ENCODE data around the gene NUP160. TPM values are rescaled to one million over a fixed set of nuclear protein-coding genes. Genes with fewer than 3 reads are reported as not detected.
A peak's percentile ranks its signal among the peaks of the same experiment; 100 is the strongest.

NUP160 gene
- total RNA-seq, 1 donor from 2014 or later: 42.8 TPM

DNA sequence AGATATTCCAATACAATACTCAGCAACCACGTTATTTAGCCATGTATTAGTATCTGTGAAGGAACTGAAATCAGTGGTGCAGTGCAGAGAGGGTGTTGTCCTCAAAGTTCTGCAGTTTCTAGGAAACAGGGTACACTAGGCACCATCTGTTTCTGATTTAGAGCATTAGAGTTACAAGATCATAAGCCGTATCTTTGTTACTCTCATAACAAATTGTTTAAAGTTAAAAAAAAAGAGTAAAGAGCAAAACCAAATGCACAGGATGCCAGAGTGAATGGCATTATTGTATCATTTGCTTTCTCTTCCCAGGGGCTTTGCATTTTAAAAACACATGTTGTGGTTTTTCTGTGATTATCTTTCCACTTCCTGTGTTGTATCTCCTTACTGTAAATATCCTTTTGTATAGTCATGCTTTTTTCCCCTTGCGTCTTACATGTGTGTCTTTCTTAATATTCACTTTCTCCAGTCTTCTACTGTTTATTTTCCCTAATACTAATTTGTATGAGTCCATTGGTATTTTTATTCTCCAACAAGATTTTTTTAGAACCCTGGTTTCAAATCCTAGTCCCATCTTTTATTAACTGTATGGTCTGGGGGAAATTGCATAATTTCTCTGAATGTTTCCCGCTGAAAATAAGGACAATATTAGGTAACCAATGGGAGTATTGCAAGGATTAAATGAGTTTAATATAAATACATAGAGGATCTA, 15.2 kb upstream of the NUP160 start:
- Histone ChIP-seq H3K9ac (ENCODE audit: low read depth in 1 of 3, low read length in 3 of 3) (no peak overlapping the region), H3K9me3 (ENCODE audit: control insufficient read depth in 3 of 3, low read length in 3 of 3) (no peaks in the 10 kb centered on the region), H3K27me3 (ENCODE audit: control insufficient read depth in 3 of 3, insufficient read depth in 3 of 3, low read length in 3 of 3) (no peaks in the 10 kb centered on the region), H3K27ac (ENCODE audit: low read depth, low read length) (peak overlapping the region; percentile 38), H3K4me1 (ENCODE audit: control insufficient read depth in 3 of 3, insufficient read depth in 3 of 3, low read length in 3 of 3) (peaks cover 0 to 6% (median 0%) of the 10 kb centered on the region in 3 donors), H3K36me3 (ENCODE audit: control insufficient read depth in 3 of 3, insufficient read depth in 3 of 3, low read length in 3 of 3) (no peaks in the 10 kb centered on the region), H3K4me3 (ENCODE audit: low read length in 3 of 3) (no peak overlapping the region)

DNA sequence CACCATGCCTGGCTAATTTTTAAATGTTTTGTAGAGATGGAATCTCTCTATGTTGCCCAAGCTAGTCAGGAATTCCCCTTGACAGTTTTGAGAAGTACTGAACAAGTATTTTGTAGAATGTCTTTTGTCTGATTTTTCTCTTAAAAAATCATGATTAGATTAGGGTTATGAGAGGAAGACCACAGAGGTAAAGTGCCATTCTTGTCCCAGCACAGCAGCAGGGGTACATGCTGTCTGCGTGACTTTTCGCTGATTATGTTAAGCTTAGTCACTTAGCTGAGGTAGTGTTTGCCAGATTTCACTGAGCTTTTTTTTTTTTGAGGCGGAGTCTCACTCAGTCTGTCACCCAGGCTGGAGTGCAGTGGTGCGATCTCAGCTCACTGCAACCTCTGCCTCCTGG, 13.6 kb upstream of the NUP160 start:
- Histone ChIP-seq H3K27me3 (ENCODE audit: control insufficient read depth in 3 of 3, insufficient read depth in 3 of 3, low read length in 3 of 3) (no peaks in the 10 kb centered on the region), H3K9ac (ENCODE audit: low read depth in 1 of 3, low read length in 3 of 3) (no peak overlapping the region), H3K4me1 (ENCODE audit: control insufficient read depth in 3 of 3, insufficient read depth in 3 of 3, low read length in 3 of 3) (peaks cover 0 to 6% (median 0%) of the 10 kb centered on the region in 3 donors), H3K4me3 (ENCODE audit: low read length in 3 of 3) (no peak overlapping the region), H3K27ac (ENCODE audit: low read depth, low read length) (no peak overlapping the region), H3K36me3 (ENCODE audit: control insufficient read depth in 3 of 3, insufficient read depth in 3 of 3, low read length in 3 of 3) (no peaks in the 10 kb centered on the region), H3K9me3 (ENCODE audit: control insufficient read depth in 3 of 3, low read length in 3 of 3) (no peaks in the 10 kb centered on the region)

GRCh38 chr11:47860536-47860935, 12.4 kb upstream of the NUP160 start:
- H3K4me1 ChIP-seq (ENCODE audit: control insufficient read depth in 3 of 3, insufficient read depth in 3 of 3, low read length in 3 of 3): peaks cover 0 to 6% (median 0%) of the 10 kb centered on the region in 3 donors
- no peaks in the 10 kb centered on the region for H3K9me3 ChIP-seq (ENCODE audit: control insufficient read depth in 3 of 3, low read length in 3 of 3)
- no peaks in the 10 kb centered on the region for H3K36me3 ChIP-seq (ENCODE audit: control insufficient read depth in 3 of 3, insufficient read depth in 3 of 3, low read length in 3 of 3)
- H3K9ac ChIP-seq (ENCODE audit: low read depth in 1 of 3, low read length in 3 of 3): no peak overlapping the region
- no peaks in the 10 kb centered on the region for H3K27me3 ChIP-seq (ENCODE audit: control insufficient read depth in 3 of 3, insufficient read depth in 3 of 3, low read length in 3 of 3)
- no peak overlapping the region for H3K27ac ChIP-seq (ENCODE audit: low read depth, low read length)
- no peak overlapping the region for H3K4me3 ChIP-seq (ENCODE audit: low read length in 3 of 3)

GRCh38 chr11:47857892-47858543, 9.9 kb upstream of the NUP160 start:
- Histone ChIP-seq H3K36me3 (ENCODE audit: control insufficient read depth in 3 of 3, insufficient read depth in 3 of 3, low read length in 3 of 3) (no peaks in the 10 kb centered on the region), H3K27ac (ENCODE audit: low read depth, low read length) (no peak overlapping the region), H3K9ac (ENCODE audit: low read depth in 1 of 3, low read length in 3 of 3) (no peak overlapping the region), H3K9me3 (ENCODE audit: control insufficient read depth in 3 of 3, low read length in 3 of 3) (no peaks in the 10 kb centered on the region), H3K4me1 (ENCODE audit: control insufficient read depth in 3 of 3, insufficient read depth in 3 of 3, low read length in 3 of 3) (no peaks in the 10 kb centered on the region), H3K4me3 (ENCODE audit: low read length in 3 of 3) (no peak overlapping the region), H3K27me3 (ENCODE audit: control insufficient read depth in 3 of 3, insufficient read depth in 3 of 3, low read length in 3 of 3) (no peaks in the 10 kb centered on the region)

GRCh38 chr11:47857485-47857884, 9.3 kb upstream of the NUP160 start:
- H3K36me3 ChIP-seq (ENCODE audit: control insufficient read depth in 3 of 3, insufficient read depth in 3 of 3, low read length in 3 of 3): no peaks in the 10 kb centered on the region
- no peaks in the 10 kb centered on the region for H3K27me3 ChIP-seq (ENCODE audit: control insufficient read depth in 3 of 3, insufficient read depth in 3 of 3, low read length in 3 of 3)
- H3K9me3 ChIP-seq (ENCODE audit: control insufficient read depth in 3 of 3, low read length in 3 of 3): no peaks in the 10 kb centered on the region
- no peak overlapping the region for H3K4me3 ChIP-seq (ENCODE audit: low read length in 3 of 3)
- no peak overlapping the region for H3K9ac ChIP-seq (ENCODE audit: low read depth in 1 of 3, low read length in 3 of 3)
- no peak overlapping the region for H3K27ac ChIP-seq (ENCODE audit: low read depth, low read length)
- no peaks in the 10 kb centered on the region for H3K4me1 ChIP-seq (ENCODE audit: control insufficient read depth in 3 of 3, insufficient read depth in 3 of 3, low read length in 3 of 3)

DNA sequence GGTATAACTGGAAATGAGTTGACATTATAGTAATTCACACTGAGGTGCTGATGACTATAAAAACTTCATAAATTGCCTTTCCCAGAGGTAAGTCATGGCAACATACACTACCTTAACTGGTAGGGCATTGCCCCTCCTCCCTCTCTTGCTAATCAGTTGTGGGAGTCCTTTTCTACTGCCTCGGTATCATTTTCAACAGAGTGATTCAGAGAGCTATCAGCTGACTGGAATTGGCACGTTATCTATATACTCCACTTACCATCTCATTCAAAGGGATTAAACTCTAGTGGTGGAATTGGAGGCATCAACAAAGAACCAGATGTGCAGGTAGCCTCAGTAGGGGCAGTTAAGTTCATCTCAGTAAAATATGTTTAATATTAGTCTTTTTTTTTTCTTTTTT, 8.0 kb upstream of the NUP160 start:
- Histone ChIP-seq H3K36me3 (ENCODE audit: control insufficient read depth in 3 of 3, insufficient read depth in 3 of 3, low read length in 3 of 3) (no peaks in the 10 kb centered on the region), H3K4me1 (ENCODE audit: control insufficient read depth in 3 of 3, insufficient read depth in 3 of 3, low read length in 3 of 3) (no peaks in the 10 kb centered on the region), H3K9ac (ENCODE audit: low read depth in 1 of 3, low read length in 3 of 3) (no peak overlapping the region), H3K27ac (ENCODE audit: low read depth, low read length) (no peak overlapping the region), H3K4me3 (ENCODE audit: low read length in 3 of 3) (no peak overlapping the region), H3K9me3 (ENCODE audit: control insufficient read depth in 3 of 3, low read length in 3 of 3) (no peaks in the 10 kb centered on the region), H3K27me3 (ENCODE audit: control insufficient read depth in 3 of 3, insufficient read depth in 3 of 3, low read length in 3 of 3) (no peaks in the 10 kb centered on the region)

GRCh38 chr11:47854667-47855066, 6.5 kb upstream of the NUP160 start:
- Histone ChIP-seq H3K9me3 (ENCODE audit: control insufficient read depth in 3 of 3, low read length in 3 of 3) (no peaks in the 10 kb centered on the region), H3K9ac (ENCODE audit: low read depth in 1 of 3, low read length in 3 of 3) (no peak overlapping the region), H3K4me3 (ENCODE audit: low read length in 3 of 3) (no peak overlapping the region), H3K27ac (ENCODE audit: low read depth, low read length) (no peak overlapping the region), H3K27me3 (ENCODE audit: control insufficient read depth in 3 of 3, insufficient read depth in 3 of 3, low read length in 3 of 3) (no peaks in the 10 kb centered on the region), H3K36me3 (ENCODE audit: control insufficient read depth in 3 of 3, insufficient read depth in 3 of 3, low read length in 3 of 3) (no peaks in the 10 kb centered on the region), H3K4me1 (ENCODE audit: control insufficient read depth in 3 of 3, insufficient read depth in 3 of 3, low read length in 3 of 3) (no peaks in the 10 kb centered on the region)

DNA sequence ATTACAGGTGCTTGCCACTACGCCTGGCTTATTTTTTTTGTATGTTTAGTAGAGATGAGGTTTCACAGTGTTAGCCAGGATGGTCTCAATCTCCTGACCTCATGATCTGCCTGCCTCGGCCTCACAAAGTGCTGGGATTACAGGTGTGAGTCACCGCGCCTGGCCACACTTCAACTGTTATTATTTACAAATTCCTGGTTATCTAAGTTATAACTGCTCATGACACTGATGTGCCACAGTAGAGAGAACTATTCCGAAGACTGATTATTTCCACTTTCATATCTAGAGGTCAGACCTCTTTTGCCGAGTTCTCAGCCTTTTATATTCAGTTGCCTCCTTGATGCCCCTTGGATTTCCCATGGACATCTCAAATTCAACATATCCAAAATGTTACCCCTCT, 3.9 kb upstream of the NUP160 start:
- no peaks in the 10 kb centered on the region for H3K9me3 ChIP-seq (ENCODE audit: control insufficient read depth in 3 of 3, low read length in 3 of 3)

GRCh38 chr11:47850337-47850736, 2.2 kb upstream of the NUP160 start:
- no peak overlapping the region for H3K4me3 ChIP-seq (ENCODE audit: low read length in 3 of 3)

More for the DNA sequence above, 3.9 kb upstream of the NUP160 start:
- Histone ChIP-seq H3K36me3 (ENCODE audit: control insufficient read depth in 3 of 3, insufficient read depth in 3 of 3, low read length in 3 of 3) (peaks cover 0 to 4% (median 0%) of the 10 kb centered on the region in 3 donors), H3K9ac (ENCODE audit: low read depth in 1 of 3, low read length in 3 of 3) (no peak overlapping the region), H3K27me3 (ENCODE audit: control insufficient read depth in 3 of 3, insufficient read depth in 3 of 3, low read length in 3 of 3) (no peaks in the 10 kb centered on the region), H3K4me1 (ENCODE audit: control insufficient read depth in 3 of 3, insufficient read depth in 3 of 3, low read length in 3 of 3) (peaks cover 9 to 15% (median 13%) of the 10 kb centered on the region in 3 donors), H3K27ac (ENCODE audit: low read depth, low read length) (no peak overlapping the region), H3K4me3 (ENCODE audit: low read length in 3 of 3) (no peak overlapping the region)

DNA sequence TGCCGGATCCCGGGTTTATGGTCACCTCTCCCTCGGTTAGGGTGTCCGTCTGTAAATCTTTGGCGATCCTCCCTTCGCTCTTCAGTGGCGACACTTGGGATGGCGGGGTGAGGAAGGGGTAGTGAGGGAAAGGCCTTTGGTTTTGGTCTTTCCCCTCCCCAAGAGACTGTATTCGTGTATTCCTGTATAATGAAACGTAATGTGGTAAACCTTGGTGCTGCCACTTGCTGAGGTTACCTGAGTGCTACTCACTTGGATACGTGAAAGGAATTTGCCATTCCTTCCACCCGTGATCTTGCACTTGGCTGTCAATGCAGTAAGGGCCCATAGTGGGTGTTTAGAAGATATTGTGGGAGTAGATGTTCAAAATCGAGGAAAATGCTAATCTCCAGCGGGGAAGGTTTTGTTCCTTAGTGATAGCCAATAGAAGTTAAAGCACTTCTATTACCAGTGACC, 578 bp upstream of the NUP160 start:
- Histone ChIP-seq H3K27ac (ENCODE audit: low read depth, low read length) (peak overlapping the region; percentile 87), H3K36me3 (ENCODE audit: control insufficient read depth in 3 of 3, insufficient read depth in 3 of 3, low read length in 3 of 3) (peaks cover 2 to 12% (median 7%) of the 10 kb centered on the region in 3 donors), H3K9me3 (ENCODE audit: control insufficient read depth in 3 of 3, low read length in 3 of 3) (no peaks in the 10 kb centered on the region), H3K9ac (ENCODE audit: low read depth in 1 of 3, low read length in 3 of 3) (peak overlapping the region; percentile 92 to 96 (median 96)), H3K4me3 (ENCODE audit: low read length in 3 of 3) (peak overlapping the region; percentile 99 to 100 (median 100)), H3K27me3 (ENCODE audit: control insufficient read depth in 3 of 3, insufficient read depth in 3 of 3, low read length in 3 of 3) (no peaks in the 10 kb centered on the region), H3K4me1 (ENCODE audit: control insufficient read depth in 3 of 3, insufficient read depth in 3 of 3, low read length in 3 of 3) (peaks cover 25 to 32% (median 27%) of the 10 kb centered on the region in 3 donors)

More at GRCh38 chr11:47850337-47850736, 2.2 kb upstream of the NUP160 start:
- no peak overlapping the region for H3K9ac ChIP-seq (ENCODE audit: low read depth in 1 of 3, low read length in 3 of 3)
- H3K27ac ChIP-seq (ENCODE audit: low read depth, low read length): no peak overlapping the region
- peaks cover 15 to 19% (median 17%) of the 10 kb centered on the region in 3 donors for H3K4me1 ChIP-seq (ENCODE audit: control insufficient read depth in 3 of 3, insufficient read depth in 3 of 3, low read length in 3 of 3)
- H3K36me3 ChIP-seq (ENCODE audit: control insufficient read depth in 3 of 3, insufficient read depth in 3 of 3, low read length in 3 of 3): peaks cover 2 to 5% (median 5%) of the 10 kb centered on the region in 3 donors
- no peaks in the 10 kb centered on the region for H3K27me3 ChIP-seq (ENCODE audit: control insufficient read depth in 3 of 3, insufficient read depth in 3 of 3, low read length in 3 of 3)
- H3K9me3 ChIP-seq (ENCODE audit: control insufficient read depth in 3 of 3, low read length in 3 of 3): no peaks in the 10 kb centered on the region
